GM12872 (cell line): ENCODE measurements around the gene TCP11L2.

Experiments used
- CTCF ChIP-seq: IDR thresholded peaks from 3 replicates; pipeline ENCODE4 v1.5.1; 2011; ENCODE audit warnings: low read depth, mild to moderate bottlenecking, low read length, moderate library complexity; ENCODE audit not compliant: insufficient read depth

TCP11L2 gene

GRCh38 chr12:106309671-106310505 is 7.4 kb downstream of the TCP11L2 start:
- TF ChIP-seq CTCF, result no peak

DNA sequence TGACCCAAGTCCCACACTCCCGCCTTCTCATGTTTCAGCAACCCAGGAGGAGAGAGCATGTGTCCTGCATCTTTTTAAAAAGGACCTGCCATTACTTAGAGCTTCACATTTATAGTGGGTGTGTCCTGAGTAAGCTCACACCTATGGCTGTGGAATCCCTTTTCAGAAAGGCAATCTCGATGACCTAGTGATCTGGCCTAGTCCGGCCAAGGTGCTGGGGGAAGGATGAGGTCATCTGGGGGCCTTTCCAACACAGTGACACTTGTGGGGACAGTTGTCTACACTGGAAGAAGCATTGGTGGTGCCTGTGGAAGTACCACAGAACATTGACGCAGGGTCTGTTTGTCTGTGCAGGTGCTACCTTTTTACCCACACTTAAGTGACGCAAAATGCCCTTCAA is 8.2 kb downstream of the TCP11L2 start:
- TF ChIP-seq CTCF, result no peak

GRCh38 chr12:106311139-106311538 is 8.6 kb downstream of the TCP11L2 start:
- no peak for TF ChIP-seq CTCF

- no peak for TF ChIP-seq CTCF
Observed at GRCh38 chr12:106315523-106315922, 13.0 kb downstream of the TCP11L2 start.

- TF ChIP-seq CTCF, result no peak
Observed at GRCh38 chr12:106317406-106318082, 15.0 kb downstream of the TCP11L2 start.

- no peak for TF ChIP-seq CTCF
Observed at GRCh38 chr12:106321139-106321850, 18.8 kb downstream of the TCP11L2 start.

DNA sequence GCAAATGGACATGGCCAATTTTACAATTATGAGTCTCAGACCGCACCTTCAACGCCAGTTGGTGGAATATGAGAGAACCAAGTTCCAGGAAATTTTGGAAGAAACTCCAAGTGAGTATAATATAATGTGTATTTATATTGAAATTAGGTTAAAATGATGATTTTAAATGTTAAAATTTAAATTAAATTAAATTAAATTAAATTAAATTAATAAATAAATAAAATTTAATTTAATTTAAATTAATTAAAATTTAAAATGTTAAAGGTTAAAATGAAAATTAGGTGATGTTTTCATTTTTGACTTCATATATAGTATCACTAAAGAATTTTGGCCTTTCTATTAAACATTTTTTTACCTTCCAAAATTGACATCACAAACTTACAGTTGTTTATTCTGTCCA is 21.0 kb downstream of the TCP11L2 start:
- no peak for TF ChIP-seq CTCF
